ENCODE results near the gene LAMB2.

The LAMB2 gene

GRCh38 chr3:49121132-49121736 lies 11.6 kb downstream of the LAMB2 start:
- DNase-seq (ENCODE audit: low read depth, low spot score), result no peak

- no peak for DNase-seq (ENCODE audit: low read depth, low spot score)
These were observed 12.3 kb downstream of the LAMB2 start, which contains the start of gene USP19 for GRCh38 chr3:49120438-49121131. TSS of gene USP19 (minus strand) at chr3:49120823. CDS start at chr3:49119145, 1,678 bp downstream.

- DNase-seq (ENCODE audit: low read depth, low spot score), result no peak
These were observed 12.8 kb downstream of the LAMB2 start for GRCh38 chr3:49120096-49120437.

- no peak for DNase-seq (ENCODE audit: low read depth, low spot score)
These were observed 13.4 kb downstream of the LAMB2 start for GRCh38 chr3:49119439-49119838.

- DNase-seq (ENCODE audit: low read depth, low spot score), result no peak
These were observed 13.8 kb downstream of the LAMB2 start for GRCh38 chr3:49119036-49119435.

- no peak for DNase-seq (ENCODE audit: low read depth, low spot score)
These were observed 20.6 kb downstream of the LAMB2 start for GRCh38 chr3:49112262-49112661.

GRCh38 chr3:49111347-49111746 lies 21.5 kb downstream of the LAMB2 start:
- no peak for DNase-seq (ENCODE audit: low read depth, low spot score)

GRCh38 chr3:49110780-49111179 lies 22.1 kb downstream of the LAMB2 start:
- DNase-seq (ENCODE audit: low read depth, low spot score), result no peak

- no peak for DNase-seq (ENCODE audit: low read depth, low spot score)
These were observed 24.5 kb downstream of the LAMB2 start for GRCh38 chr3:49108346-49108745.

GRCh38 chr3:49104427-49105291 lies 28.2 kb downstream of the LAMB2 start, which contains the start of gene QARS1:
TSS of gene QARS1 (minus strand) at chr3:49104757. CDS start at chr3:49104733, 24 bp downstream.
- no peak for DNase-seq (ENCODE audit: low read depth, low spot score)

GRCh38 chr3:49104052-49104426 lies 28.8 kb downstream of the LAMB2 start:
- DNase-seq (ENCODE audit: low read depth, low spot score), result no peak

- no peak for DNase-seq (ENCODE audit: low read depth, low spot score)
These were observed 32.7 kb downstream of the LAMB2 start for GRCh38 chr3:49100046-49100615.

- DNase-seq (ENCODE audit: low read depth, low spot score), result no peak
These were observed 33.8 kb downstream of the LAMB2 start for GRCh38 chr3:49098910-49099630.

GRCh38 chr3:49098429-49098828 lies 34.4 kb downstream of the LAMB2 start:
- no peak for DNase-seq (ENCODE audit: low read depth, low spot score)

GRCh38 chr3:49093853-49094767 lies 38.7 kb downstream of the LAMB2 start, which contains the start of gene QRICH1:
TSS of gene QRICH1 (minus strand) at chr3:49094071. CDS start at chr3:49077017, 17,054 bp downstream.
- peak; percentile 90 for DNase-seq (ENCODE audit: low read depth, low spot score)

GRCh38 chr3:49092938-49093852 lies 39.7 kb downstream of the LAMB2 start:
- peak; percentile 42 for DNase-seq (ENCODE audit: low read depth, low spot score)

GRCh38 chr3:49081429-49081828 lies 51.4 kb downstream of the LAMB2 start:
- no peak for DNase-seq (ENCODE audit: low read depth, low spot score)

GRCh38 chr3:49079270-49079669 lies 53.6 kb downstream of the LAMB2 start:
- no peak for DNase-seq (ENCODE audit: low read depth, low spot score)

GRCh38 chr3:49076646-49077045 lies 56.2 kb downstream of the LAMB2 start:
- DNase-seq (ENCODE audit: low read depth, low spot score), result no peak
